ENCODE data around the gene CHCHD2. TPM values are rescaled to one million over a fixed set of nuclear protein-coding genes. Genes with fewer than 3 reads are reported as not detected.
"Not testable (repeated sequence)": the region's sequence is repeated elsewhere in the genome, so short reads cannot be mapped to it uniquely, and the experiment has no call there.

Gene CHCHD2
- total RNA-seq, 1 experiment from 2014 or later, result 405 TPM

DNA sequence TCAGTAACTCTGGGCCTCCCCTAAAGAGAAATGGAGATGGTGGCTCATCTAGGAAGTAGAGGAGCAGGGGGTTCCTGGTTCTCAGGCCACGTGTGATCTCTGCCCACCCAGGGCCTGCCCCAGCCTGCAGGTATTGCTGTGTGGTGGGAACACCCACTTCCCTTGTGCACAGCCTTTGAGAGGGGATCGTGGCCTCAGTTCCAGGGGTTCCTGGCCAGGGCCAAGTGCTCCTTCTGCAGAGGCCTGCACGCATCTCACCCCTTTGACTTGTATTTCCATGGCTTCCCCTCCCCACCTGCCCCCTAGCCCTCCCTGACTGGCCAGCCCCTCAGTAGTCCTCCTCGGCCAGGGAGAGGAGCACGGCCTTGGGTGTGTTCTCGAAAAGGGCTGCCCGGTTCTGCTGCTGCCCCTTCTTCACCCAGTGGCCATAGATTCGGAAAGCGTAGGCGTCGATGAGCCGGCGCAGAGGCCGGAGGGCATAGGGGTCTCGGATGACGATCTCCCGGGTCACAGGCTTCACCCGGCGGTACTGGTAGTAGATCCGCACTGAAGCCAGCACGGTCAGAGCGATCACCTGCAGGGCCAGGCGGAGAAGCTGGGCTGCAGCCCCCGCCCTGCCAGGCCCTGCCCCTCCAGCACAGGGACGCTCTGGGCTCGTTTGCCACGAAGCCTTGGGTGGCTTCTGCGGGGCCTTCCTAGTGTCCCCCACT lies 25.4 kb downstream of the CHCHD2 start:
- not testable (repeated sequence) for H3K79me2 ChIP-seq (ENCODE audit: low read length); H3K9me3 ChIP-seq (ENCODE audit: low read length); H3K4me3 ChIP-seq (ENCODE audit: low read length); DNase-seq; H3K9me2 ChIP-seq (replicated peaks; ENCODE audit: insufficient read depth, low read length); H2AFZ ChIP-seq (ENCODE audit: low read length); H3K27me3 ChIP-seq (ENCODE audit: low read length); H3K4me2 ChIP-seq (ENCODE audit: low read depth, low read length, poor library complexity, severe bottlenecking); H3K9ac ChIP-seq (ENCODE audit: low read length); H3K27ac ChIP-seq (ENCODE audit: low read length); H3K36me3 ChIP-seq (ENCODE audit: insufficient read depth, low read length); H4K20me1 ChIP-seq (ENCODE audit: insufficient read depth, low read depth, low read length)
- H3K4me1 ChIP-seq (ENCODE audit: low read length), result peaks cover 30% of the 10 kb centered on the region

DNA sequence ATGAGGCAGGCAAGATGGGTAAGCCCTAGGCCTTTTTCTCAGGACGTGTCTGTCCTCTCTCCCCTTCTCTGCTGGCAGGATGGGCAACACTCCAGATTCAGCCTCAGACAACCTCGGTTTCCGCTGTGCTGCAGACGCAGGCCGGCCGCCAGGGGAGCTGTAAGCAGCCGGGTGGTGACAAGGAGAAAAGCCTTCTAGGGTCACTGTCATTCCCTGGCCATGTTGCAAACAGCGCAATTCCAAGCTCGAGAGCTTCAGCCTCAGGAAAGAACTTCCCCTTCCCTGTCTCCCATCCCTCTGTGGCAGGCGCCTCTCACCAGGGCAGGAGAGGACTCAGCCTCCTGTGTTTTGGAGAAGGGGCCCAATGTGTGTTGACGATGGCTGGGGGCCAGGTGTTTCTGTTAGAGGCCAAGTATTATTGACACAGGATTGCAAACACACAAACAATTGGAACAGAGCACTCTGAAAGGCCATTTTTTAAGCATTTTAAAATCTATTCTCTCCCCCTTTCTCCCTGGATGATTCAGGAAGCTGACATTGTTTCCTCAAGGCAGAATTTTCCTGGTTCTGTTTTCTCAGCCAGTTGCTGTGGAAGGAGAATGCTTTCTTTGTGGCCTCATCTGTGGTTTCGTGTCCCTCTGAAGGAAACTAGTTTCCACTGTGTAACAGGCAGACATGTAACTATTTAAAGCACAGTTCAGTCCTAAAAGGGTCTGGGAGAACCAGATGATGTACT lies 26.7 kb downstream of the CHCHD2 start:
- Histone ChIP-seq H4K20me1 (ENCODE audit: insufficient read depth, low read depth, low read length) (no peaks in the 10 kb centered on the region), H2AFZ (ENCODE audit: low read length) (no peak overlapping the region), H3K4me1 (ENCODE audit: low read length) (peaks cover 25% of the 10 kb centered on the region), H3K79me2 (ENCODE audit: low read length) (no peaks in the 10 kb centered on the region), H3K4me2 (ENCODE audit: low read depth, low read length, poor library complexity, severe bottlenecking) (no peak overlapping the region), H3K27me3 (ENCODE audit: low read length) (no peaks in the 10 kb centered on the region), H3K36me3 (ENCODE audit: insufficient read depth, low read length) (peaks cover 10% of the 10 kb centered on the region; the same call in 1 of the 2 replicates), H3K4me3 (ENCODE audit: low read length) (no peak overlapping the region), H3K9me2 (replicated peaks; ENCODE audit: insufficient read depth, low read length) (no peaks in the 10 kb centered on the region), H3K9ac (ENCODE audit: low read length) (no peak overlapping the region), H3K9me3 (ENCODE audit: low read length) (no peaks in the 10 kb centered on the region), H3K27ac (ENCODE audit: low read length) (no peak overlapping the region)
- no peak for DNase-seq

DNA sequence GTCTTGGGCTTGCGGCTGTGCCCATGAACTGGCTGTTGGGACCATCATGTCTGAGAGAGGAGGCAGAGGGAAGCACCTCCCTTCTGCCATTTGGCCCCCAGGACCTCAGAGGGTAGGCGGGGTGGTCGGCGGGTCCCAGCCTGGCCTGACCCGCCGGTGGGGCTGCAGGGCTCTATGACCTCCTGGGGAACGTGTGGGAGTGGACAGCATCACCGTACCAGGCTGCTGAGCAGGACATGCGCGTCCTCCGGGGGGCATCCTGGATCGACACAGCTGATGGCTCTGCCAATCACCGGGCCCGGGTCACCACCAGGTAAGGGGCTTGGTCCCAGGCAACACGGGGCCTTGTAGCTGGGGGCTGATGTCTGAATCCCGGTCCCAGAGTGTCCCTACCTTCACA lies 28.1 kb downstream of the CHCHD2 start:
- H3K79me2 ChIP-seq (ENCODE audit: low read length), result no peaks in the 10 kb centered on the region
- H3K9ac ChIP-seq (ENCODE audit: low read length), result no peak overlapping the region
- no peak overlapping the region for H2AFZ ChIP-seq (ENCODE audit: low read length)
- peaks cover 12% of the 10 kb centered on the region; the same call in 1 of the 2 replicates for H3K36me3 ChIP-seq (ENCODE audit: insufficient read depth, low read length)
- H4K20me1 ChIP-seq (ENCODE audit: insufficient read depth, low read depth, low read length), result no peaks in the 10 kb centered on the region
- peaks cover 11% of the 10 kb centered on the region for H3K4me1 ChIP-seq (ENCODE audit: low read length)
- no peak overlapping the region for H3K27ac ChIP-seq (ENCODE audit: low read length)
- H3K27me3 ChIP-seq (ENCODE audit: low read length), result no peaks in the 10 kb centered on the region
- no peaks in the 10 kb centered on the region for H3K9me2 ChIP-seq (replicated peaks; ENCODE audit: insufficient read depth, low read length)
- DNase-seq, result no peak
- no peak overlapping the region for H3K4me3 ChIP-seq (ENCODE audit: low read length)
- H3K4me2 ChIP-seq (ENCODE audit: low read depth, low read length, poor library complexity, severe bottlenecking), result no peak overlapping the region
- H3K9me3 ChIP-seq (ENCODE audit: low read length), result no peaks in the 10 kb centered on the region

DNA sequence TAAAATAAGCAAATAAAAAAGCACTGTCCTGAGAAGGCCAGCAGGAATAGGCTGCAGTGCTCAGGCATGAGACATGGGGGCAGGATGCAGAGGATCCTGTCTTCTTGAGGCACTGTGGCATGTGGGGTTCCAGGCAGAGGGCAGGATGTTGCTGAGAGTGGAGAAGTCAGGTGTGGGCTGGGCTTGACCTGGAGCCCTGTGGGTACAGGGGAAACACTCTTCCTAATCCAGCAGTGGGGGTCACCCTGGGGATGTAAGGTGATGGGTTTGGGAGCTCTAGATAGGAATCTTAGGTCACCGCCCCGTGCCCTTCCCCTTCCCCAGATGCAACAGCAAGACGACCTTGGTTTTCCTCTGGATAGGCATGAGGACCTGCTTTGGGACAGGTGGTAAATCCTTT lies 28.6 kb downstream of the CHCHD2 start:
- H3K4me3 ChIP-seq (ENCODE audit: low read length), result no peak overlapping the region
- H3K9me3 ChIP-seq (ENCODE audit: low read length), result no peaks in the 10 kb centered on the region
- no peaks in the 10 kb centered on the region for H3K9me2 ChIP-seq (replicated peaks; ENCODE audit: insufficient read depth, low read length)
- no peaks in the 10 kb centered on the region for H3K79me2 ChIP-seq (ENCODE audit: low read length)
- peaks cover 6% of the 10 kb centered on the region for H3K4me1 ChIP-seq (ENCODE audit: low read length)
- H3K9ac ChIP-seq (ENCODE audit: low read length), result no peak overlapping the region
- peaks cover 16% of the 10 kb centered on the region; the same call in 1 of the 2 replicates for H3K36me3 ChIP-seq (ENCODE audit: insufficient read depth, low read length)
- no peaks in the 10 kb centered on the region for H4K20me1 ChIP-seq (ENCODE audit: insufficient read depth, low read depth, low read length)
- no peak overlapping the region for H3K4me2 ChIP-seq (ENCODE audit: low read depth, low read length, poor library complexity, severe bottlenecking)
- no peak overlapping the region for H3K27ac ChIP-seq (ENCODE audit: low read length)
- no peak for DNase-seq
- no peak overlapping the region for H2AFZ ChIP-seq (ENCODE audit: low read length)
- no peaks in the 10 kb centered on the region for H3K27me3 ChIP-seq (ENCODE audit: low read length)

DNA sequence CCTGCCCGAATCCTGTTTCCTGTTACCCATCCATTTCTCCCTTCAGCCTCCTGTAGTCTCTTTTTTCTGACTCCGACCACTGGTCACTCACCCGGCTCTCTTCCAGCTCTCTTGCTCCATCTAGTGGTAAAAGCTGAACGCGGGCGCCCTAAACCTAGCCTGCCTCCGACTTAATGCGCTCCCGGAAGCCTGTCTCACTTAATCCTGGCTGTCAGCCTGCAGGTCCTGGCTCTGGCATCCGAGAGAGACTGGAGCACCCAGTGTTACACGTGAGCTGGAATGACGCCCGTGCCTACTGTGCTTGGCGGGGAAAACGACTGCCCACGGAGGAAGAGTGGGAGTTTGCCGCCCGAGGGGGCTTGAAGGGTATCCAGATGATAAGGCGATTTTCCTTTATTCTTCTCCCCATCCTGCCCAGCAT lies 31.9 kb downstream of the CHCHD2 start:
- H3K9me2 ChIP-seq (replicated peaks; ENCODE audit: insufficient read depth, low read length), result no peaks in the 10 kb centered on the region
- no peaks in the 10 kb centered on the region for H3K9me3 ChIP-seq (ENCODE audit: low read length)
- no peak overlapping the region for H3K4me3 ChIP-seq (ENCODE audit: low read length)
- H4K20me1 ChIP-seq (ENCODE audit: insufficient read depth, low read depth, low read length), result no peaks in the 10 kb centered on the region
- DNase-seq, result peak; percentile 91
- H3K4me2 ChIP-seq (ENCODE audit: low read depth, low read length, poor library complexity, severe bottlenecking), result no peak overlapping the region
- H3K36me3 ChIP-seq (ENCODE audit: insufficient read depth, low read length), result peaks cover 17% of the 10 kb centered on the region; the same call in 1 of the 2 replicates
- no peak overlapping the region for H3K9ac ChIP-seq (ENCODE audit: low read length)
- no peaks in the 10 kb centered on the region for H3K79me2 ChIP-seq (ENCODE audit: low read length)
- H3K27ac ChIP-seq (ENCODE audit: low read length), result no peak overlapping the region
- no peak overlapping the region for H2AFZ ChIP-seq (ENCODE audit: low read length)
- no peaks in the 10 kb centered on the region for H3K4me1 ChIP-seq (ENCODE audit: low read length)
- no peaks in the 10 kb centered on the region for H3K27me3 ChIP-seq (ENCODE audit: low read length)

DNA sequence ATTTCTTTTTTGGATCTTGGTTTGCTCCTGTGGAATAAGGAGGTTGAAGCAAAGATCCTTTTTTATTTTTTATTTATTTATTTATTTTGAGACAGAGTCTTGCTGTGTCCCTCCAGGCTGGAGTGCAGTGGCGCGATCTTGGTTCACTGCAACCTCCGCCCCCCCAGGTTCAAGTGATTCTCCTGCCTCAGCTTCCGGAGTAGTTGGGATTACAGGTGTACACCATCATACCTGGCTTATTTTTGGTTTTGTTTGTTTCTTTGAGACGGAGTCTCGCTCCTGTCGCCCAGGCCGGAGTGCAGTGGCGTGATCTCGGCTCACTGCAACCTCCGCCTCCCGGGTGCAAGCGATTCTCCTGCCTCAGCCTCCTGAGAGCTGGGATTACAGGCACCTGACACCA lies 39.9 kb downstream of the CHCHD2 start:
- H3K9me2 ChIP-seq (replicated peaks; ENCODE audit: insufficient read depth, low read length); H3K9ac ChIP-seq (ENCODE audit: low read length); H4K20me1 ChIP-seq (ENCODE audit: insufficient read depth, low read depth, low read length); H2AFZ ChIP-seq (ENCODE audit: low read length); H3K27me3 ChIP-seq (ENCODE audit: low read length); H3K4me2 ChIP-seq (ENCODE audit: low read depth, low read length, poor library complexity, severe bottlenecking); H3K4me3 ChIP-seq (ENCODE audit: low read length); DNase-seq; H3K9me3 ChIP-seq (ENCODE audit: low read length); H3K27ac ChIP-seq (ENCODE audit: low read length): not testable (repeated sequence)
- Histone ChIP-seq H3K79me2 (ENCODE audit: low read length) (peaks cover 37% of the 10 kb centered on the region), H3K36me3 (ENCODE audit: insufficient read depth, low read length) (peaks cover 33% of the 10 kb centered on the region), H3K4me1 (ENCODE audit: low read length) (peaks cover 32% of the 10 kb centered on the region)

DNA sequence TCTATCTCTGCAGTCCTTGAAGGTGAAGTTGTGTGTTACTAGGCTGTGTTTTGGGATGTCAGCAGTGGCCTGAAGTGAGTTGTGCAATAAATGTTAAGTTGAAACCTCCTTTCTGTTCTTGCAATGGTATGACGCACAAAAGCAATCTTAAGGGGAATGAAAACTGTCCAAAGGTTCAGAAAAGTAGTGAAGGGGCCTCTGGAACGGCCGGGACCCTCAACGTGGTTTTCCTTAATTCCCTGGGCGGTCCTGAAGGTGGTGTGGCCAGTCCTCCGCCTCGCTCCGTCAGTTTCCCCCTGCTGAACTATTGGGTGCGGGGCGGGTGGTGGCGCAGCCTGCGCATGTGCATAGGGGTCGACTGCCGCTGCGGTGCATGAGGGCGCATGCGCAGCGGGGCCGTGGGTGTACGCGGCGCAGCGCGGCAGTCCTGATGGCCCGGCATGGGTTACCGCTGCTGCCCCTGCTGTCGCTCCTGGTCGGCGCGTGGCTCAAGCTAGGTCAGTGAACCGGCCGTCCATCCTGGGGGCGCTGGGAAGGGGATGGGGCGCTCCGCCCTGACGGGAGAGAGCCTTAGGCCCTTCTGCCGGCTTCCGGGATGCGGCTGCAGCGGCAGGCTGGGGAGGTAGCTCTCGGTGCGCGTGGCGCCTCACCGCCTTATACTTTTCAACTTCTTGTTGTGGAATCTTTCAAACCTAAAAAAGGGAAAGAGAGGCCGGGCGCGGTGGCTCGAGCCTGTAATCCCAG lies 42.2 kb downstream of the CHCHD2 start, which contains the start of gene SUMF2:
SUMF2 (plus strand) TSS at position 405 of the 744 bp plus-strand sequence; CDS start at position 431, 26 bp downstream.
- peak within 1 kb of the TSS; percentile 84 for H3K4me3 ChIP-seq (ENCODE audit: low read length)

DNA sequence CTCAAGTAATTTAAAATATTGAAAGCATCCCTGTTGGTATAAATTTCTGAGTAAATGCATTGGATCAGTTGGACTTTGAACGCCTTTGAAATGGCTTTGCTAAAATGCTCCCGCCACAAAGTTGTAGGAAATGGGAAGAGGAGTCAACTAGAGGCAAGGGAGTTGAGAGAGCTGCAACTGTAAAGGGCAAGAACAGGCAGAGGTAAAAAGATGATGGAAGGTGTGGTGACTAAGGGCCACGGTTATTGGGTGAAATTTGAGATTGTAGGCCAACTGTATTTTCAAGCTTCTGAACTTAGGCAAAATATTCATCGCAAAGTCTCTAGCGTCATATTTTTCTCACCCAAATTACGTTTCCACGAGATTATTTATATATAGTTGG lies 42.8 kb downstream of the CHCHD2 start:
- peak overlapping the region; percentile 92 for H3K9ac ChIP-seq (ENCODE audit: low read length)

More for the DNA sequence above, 42.2 kb downstream of the CHCHD2 start, which contains the start of gene SUMF2:
- H3K79me2 ChIP-seq (ENCODE audit: low read length), result peaks cover 40% of the 10 kb centered on the region
- no peaks in the 10 kb centered on the region for H4K20me1 ChIP-seq (ENCODE audit: insufficient read depth, low read depth, low read length)
- H3K27ac ChIP-seq (ENCODE audit: low read length), result peak within 1 kb of the TSS; percentile 73
- H3K27me3 ChIP-seq (ENCODE audit: low read length), result no peaks in the 10 kb centered on the region
- H3K36me3 ChIP-seq (ENCODE audit: insufficient read depth, low read length), result peaks cover 44% of the 10 kb centered on the region
- H3K9me3 ChIP-seq (ENCODE audit: low read length), result no peaks in the 10 kb centered on the region
- DNase-seq, result peak; percentile 95
- no peaks in the 10 kb centered on the region for H3K9me2 ChIP-seq (replicated peaks; ENCODE audit: insufficient read depth, low read length)
- peak within 1 kb of the TSS; percentile 89 for H3K4me2 ChIP-seq (ENCODE audit: low read depth, low read length, poor library complexity, severe bottlenecking)
- H2AFZ ChIP-seq (ENCODE audit: low read length), result no peak within 1 kb of the TSS; the same call in 1 of the 2 replicates
- H3K4me1 ChIP-seq (ENCODE audit: low read length), result peaks cover 55% of the 10 kb centered on the region
- H3K9ac ChIP-seq (ENCODE audit: low read length), result peak within 1 kb of the TSS; percentile 92

More for the DNA sequence above, 42.8 kb downstream of the CHCHD2 start:
- H3K27me3 ChIP-seq (ENCODE audit: low read length), result no peaks in the 10 kb centered on the region
- no peak for DNase-seq
- no peaks in the 10 kb centered on the region for H4K20me1 ChIP-seq (ENCODE audit: insufficient read depth, low read depth, low read length)
- H3K36me3 ChIP-seq (ENCODE audit: insufficient read depth, low read length), result peaks cover 45% of the 10 kb centered on the region; the same call in 1 of the 2 replicates
- H3K9me2 ChIP-seq (replicated peaks; ENCODE audit: insufficient read depth, low read length), result no peaks in the 10 kb centered on the region
- peak overlapping the region; percentile 84; the same call in 1 of the 2 replicates for H3K4me3 ChIP-seq (ENCODE audit: low read length)
- H3K27ac ChIP-seq (ENCODE audit: low read length), result peak overlapping the region; percentile 73
- no peaks in the 10 kb centered on the region for H3K9me3 ChIP-seq (ENCODE audit: low read length)
- peaks cover 42% of the 10 kb centered on the region for H3K79me2 ChIP-seq (ENCODE audit: low read length)
- H3K4me1 ChIP-seq (ENCODE audit: low read length), result peaks cover 59% of the 10 kb centered on the region
- no peak overlapping the region for H2AFZ ChIP-seq (ENCODE audit: low read length)
- H3K4me2 ChIP-seq (ENCODE audit: low read depth, low read length, poor library complexity, severe bottlenecking), result peak overlapping the region; percentile 89
